ENCODE results near the gene EEF2K.
A peak's percentile ranks its signal among the peaks of the same experiment; 100 is the strongest.
"Not testable (repeated sequence)": the region's sequence is repeated elsewhere in the genome, so short reads cannot be mapped to it uniquely, and the experiment has no call there.

Gene EEF2K

GRCh38 chr16:22194707-22195444, 11.2 kb upstream of the EEF2K start:
- DNase-seq (ENCODE audit: insufficient read length, low spot score) (no peak), FAIRE-seq (no peak)
- TF ChIP-seq, protein P1, sequence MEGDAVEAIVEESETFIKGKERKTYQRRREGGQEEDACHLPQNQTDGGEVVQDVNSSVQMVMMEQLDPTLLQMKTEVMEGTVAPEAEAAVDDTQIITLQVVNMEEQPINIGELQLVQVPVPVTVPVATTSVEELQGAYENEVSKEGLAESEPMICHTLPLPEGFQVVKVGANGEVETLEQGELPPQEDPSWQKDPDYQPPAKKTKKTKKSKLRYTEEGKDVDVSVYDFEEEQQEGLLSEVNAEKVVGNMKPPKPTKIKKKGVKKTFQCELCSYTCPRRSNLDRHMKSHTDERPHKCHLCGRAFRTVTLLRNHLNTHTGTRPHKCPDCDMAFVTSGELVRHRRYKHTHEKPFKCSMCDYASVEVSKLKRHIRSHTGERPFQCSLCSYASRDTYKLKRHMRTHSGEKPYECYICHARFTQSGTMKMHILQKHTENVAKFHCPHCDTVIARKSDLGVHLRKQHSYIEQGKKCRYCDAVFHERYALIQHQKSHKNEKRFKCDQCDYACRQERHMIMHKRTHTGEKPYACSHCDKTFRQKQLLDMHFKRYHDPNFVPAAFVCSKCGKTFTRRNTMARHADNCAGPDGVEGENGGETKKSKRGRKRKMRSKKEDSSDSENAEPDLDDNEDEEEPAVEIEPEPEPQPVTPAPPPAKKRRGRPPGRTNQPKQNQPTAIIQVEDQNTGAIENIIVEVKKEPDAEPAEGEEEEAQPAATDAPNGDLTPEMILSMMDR (IDR thresholded peaks at IDR 0.05; ENCODE audit: insufficient read depth, missing control alignments) = no peak

DNA sequence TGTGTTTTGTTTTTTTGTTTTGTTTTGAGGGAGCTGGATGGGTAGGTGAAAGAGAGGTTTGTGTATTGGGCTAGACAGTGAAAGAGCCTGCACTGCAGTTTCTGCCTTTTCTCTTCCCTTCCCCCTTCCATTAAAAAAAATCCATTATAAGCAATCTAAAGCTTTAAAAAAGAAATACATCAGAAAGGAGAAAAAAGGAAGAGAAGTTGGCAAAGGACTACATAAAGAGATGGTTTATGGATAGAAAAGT, 10.7 kb upstream of the EEF2K start:
- TF ChIP-seq, protein P1 (IDR thresholded peaks at IDR 0.05; ENCODE audit: insufficient read depth, missing control alignments) = no peak
- FAIRE-seq (no peak), DNase-seq (ENCODE audit: insufficient read length, low spot score) (no peak)

DNA sequence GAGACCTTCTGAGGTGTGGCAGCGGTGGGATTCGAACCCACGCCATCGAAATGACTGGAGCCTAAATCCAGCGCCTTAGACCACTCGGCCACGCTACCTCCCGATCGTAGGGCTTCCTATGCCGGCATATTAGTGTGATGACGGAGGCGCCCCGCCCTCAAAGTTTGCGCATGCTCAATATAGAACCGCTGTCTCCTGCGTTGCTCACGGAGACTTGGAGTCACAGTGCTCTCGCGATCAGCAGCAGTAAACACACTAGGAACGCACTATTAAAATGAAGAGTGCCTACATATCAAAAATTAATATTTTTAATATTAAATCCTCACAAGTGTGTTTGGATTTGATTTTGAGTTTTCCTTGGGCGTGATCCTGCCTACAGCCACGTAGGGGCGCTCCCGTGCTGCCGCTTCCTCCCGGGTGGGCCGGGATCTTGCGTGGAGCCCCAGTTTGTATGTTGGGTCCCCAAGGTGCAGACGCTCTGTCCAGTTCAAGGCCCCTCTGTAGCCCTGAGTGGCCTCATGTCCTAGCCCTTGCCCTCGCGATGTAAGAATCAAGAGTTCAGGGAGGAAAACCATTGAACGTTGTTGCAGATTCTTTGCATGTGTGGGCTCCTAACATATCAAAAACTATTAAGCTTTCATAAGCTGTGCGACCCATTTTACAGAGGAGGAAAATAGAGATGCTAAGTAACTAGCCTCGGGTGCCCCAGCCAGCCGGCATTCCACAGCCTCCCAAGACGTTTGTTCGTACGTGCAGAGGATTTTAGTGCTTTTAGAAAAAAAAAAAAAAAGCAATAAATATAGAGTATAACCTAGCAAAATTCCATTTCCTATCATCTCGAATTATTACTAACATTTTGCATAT, 10.2 kb upstream of the EEF2K start:
- no peak for DNase-seq (ENCODE audit: insufficient read length, low spot score)
- FAIRE-seq = no peak
- TF ChIP-seq, protein P1 (IDR thresholded peaks at IDR 0.05; ENCODE audit: insufficient read depth, missing control alignments) = peak; percentile 80

DNA sequence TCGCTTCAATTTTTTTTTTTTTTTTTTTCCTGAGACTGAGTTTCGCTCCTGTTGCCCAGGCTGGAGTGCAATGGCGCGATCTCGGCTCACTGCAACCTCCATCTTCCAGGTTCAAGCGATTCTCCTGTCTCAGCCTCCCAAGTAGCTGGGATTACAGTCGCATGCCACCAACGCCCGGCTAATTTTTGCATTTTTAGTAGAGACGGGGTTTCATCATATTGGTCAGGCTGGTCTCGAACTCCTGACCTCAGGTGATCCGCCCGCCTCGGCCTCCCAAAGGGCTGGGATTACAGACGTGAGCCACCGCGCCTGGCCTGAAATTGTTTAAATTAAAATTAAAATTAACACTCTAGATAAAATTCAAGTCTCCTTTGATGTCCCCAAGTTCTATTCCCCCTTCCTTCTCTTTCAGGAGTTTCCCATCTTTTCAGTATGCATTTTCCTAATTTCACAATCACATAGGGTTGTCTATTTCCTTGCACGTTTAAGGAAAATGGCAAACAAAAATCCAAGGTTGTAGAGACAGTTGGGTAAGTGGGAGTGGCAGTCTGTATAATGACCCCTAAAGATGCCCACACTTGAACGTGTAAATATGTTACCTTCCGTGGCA, 9.4 kb upstream of the EEF2K start:
- DNase-seq (ENCODE audit: insufficient read length, low spot score) = not testable (repeated sequence)

GRCh38 chr16:22198547-22199293, 7.4 kb upstream of the EEF2K start:
- TF ChIP-seq, protein P1 (IDR thresholded peaks at IDR 0.05; ENCODE audit: insufficient read depth, missing control alignments) = no peak
- no peak for FAIRE-seq
- no peak for DNase-seq (ENCODE audit: insufficient read length, low spot score)

More for the DNA sequence above, 9.4 kb upstream of the EEF2K start:
- FAIRE-seq = not testable (repeated sequence)

- FAIRE-seq = no peak
- TF ChIP-seq, protein P1 (IDR thresholded peaks at IDR 0.05; ENCODE audit: insufficient read depth, missing control alignments) = no peak
- no peak for DNase-seq (ENCODE audit: insufficient read length, low spot score)
Measured at GRCh38 chr16:22202261-22202637, 3.8 kb upstream of the EEF2K start.

- TF ChIP-seq, protein P1 (IDR thresholded peaks at IDR 0.05; ENCODE audit: insufficient read depth, missing control alignments) = no peak
- DNase-seq (ENCODE audit: insufficient read length, low spot score) (no peak), FAIRE-seq (no peak)
Measured at GRCh38 chr16:22203091-22203490, 3.0 kb upstream of the EEF2K start.

Measured in D721Med (cell line).